Measurements from ENCODE around the gene ERC2. TPM values are rescaled to one million over a fixed set of nuclear protein-coding genes. Genes with fewer than 3 reads are reported as not detected.

The ERC2 gene
- total RNA-seq, 1 experiment from 2014 or later: 0.77 TPM

DNA sequence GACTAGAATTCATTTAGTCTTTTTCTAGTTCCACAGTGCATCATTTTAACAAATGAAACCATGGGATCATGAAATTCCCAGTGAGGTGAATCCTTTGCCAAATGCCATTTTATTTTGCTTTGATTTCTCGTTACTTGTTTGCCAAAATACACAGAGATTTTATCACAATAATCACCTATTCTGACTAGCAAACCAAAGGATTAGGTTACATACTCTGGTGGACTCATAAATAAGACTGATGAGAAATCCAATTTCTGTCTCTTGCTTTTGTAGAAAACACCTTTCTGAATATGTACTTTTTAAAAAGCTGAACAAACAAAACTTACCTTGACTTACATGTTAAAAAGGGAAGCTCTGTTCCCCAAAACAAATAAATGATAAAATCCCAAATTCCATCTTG, 12.2 kb downstream of the ERC2 start:
- no peak for ATAC-seq
- no TSS peak for BruUV-seq (replicated peaks)
- Histone ChIP-seq H3K4me1 (ENCODE audit: insufficient read depth, low read length) (no peaks in the 10 kb centered on the region), H3K9me2 (replicated peaks; ENCODE audit: low read length) (no peaks in the 10 kb centered on the region), H3K27ac (ENCODE audit: low read length) (no peak overlapping the region), H3K4me2 (ENCODE audit: low read length) (no peak overlapping the region), H3K9me3 (ENCODE audit: low read length) (no peaks in the 10 kb centered on the region), H3K36me3 (ENCODE audit: low read depth, low read length) (no peaks in the 10 kb centered on the region), H3K4me3 (ENCODE audit: low read length) (no peak overlapping the region), H2AFZ (ENCODE audit: low read length) (no peak overlapping the region), H4K20me1 (ENCODE audit: low read length) (no peaks in the 10 kb centered on the region), H3K27me3 (ENCODE audit: low read length) (peaks cover 31% of the 10 kb centered on the region), H3K79me2 (ENCODE audit: low read length) (no peaks in the 10 kb centered on the region), H3F3A (ENCODE audit: low read length, unreplicated experiment) (no peaks in the 10 kb centered on the region), H3K9ac (ENCODE audit: low read length) (no peak overlapping the region)
- no peak for TF ChIP-seq EZH2 (IDR thresholded peaks at IDR 0.05; ENCODE audit: low read length, unreplicated experiment)
- TF ChIP-seq EZH2phosphoT487 (IDR thresholded peaks at IDR 0.05; ENCODE audit: borderline replicate concordance, low read length): no peak
- TF ChIP-seq, protein P1, sequence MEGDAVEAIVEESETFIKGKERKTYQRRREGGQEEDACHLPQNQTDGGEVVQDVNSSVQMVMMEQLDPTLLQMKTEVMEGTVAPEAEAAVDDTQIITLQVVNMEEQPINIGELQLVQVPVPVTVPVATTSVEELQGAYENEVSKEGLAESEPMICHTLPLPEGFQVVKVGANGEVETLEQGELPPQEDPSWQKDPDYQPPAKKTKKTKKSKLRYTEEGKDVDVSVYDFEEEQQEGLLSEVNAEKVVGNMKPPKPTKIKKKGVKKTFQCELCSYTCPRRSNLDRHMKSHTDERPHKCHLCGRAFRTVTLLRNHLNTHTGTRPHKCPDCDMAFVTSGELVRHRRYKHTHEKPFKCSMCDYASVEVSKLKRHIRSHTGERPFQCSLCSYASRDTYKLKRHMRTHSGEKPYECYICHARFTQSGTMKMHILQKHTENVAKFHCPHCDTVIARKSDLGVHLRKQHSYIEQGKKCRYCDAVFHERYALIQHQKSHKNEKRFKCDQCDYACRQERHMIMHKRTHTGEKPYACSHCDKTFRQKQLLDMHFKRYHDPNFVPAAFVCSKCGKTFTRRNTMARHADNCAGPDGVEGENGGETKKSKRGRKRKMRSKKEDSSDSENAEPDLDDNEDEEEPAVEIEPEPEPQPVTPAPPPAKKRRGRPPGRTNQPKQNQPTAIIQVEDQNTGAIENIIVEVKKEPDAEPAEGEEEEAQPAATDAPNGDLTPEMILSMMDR (conservative IDR thresholded peaks at IDR 0.05; ENCODE audit: low read depth, low read length): no peak
- ChIA-PET POLR2A (ENCODE audit: unreplicated experiment) (no interaction called here), CTCF (no interaction called here)
- DNase-seq: no peak
- intact Hi-C loops (cut with micrococcal nuclease): no loop called here

DNA sequence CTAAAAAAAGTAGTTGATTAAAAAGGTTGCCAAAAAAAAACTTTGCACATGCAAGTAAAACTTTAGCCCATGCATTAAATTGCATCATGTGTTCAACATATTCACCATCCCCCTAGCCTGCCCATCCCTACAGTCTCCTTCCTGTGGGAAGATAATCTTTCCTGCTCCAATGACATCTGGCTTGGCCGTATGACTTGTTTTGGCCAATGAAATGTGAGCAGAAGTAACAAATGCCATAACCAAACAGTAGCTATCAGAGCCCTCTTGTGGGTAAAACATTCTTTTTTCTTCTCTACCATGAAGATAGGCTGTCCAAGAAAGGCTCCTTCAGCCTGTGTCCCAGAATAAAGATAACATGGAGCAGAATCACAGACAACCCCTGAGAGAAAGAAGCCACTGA, 15.3 kb downstream of the ERC2 start:
- CTCF ChIA-PET: interaction anchor here (0.6 kb wide), 1 partner anchor 206 kb away, joined by 3 read pairs; no protein-coding TSS in a partner anchor
- ATAC-seq: peak; percentile 33; the same call in 1 of the 2 replicates

DNA sequence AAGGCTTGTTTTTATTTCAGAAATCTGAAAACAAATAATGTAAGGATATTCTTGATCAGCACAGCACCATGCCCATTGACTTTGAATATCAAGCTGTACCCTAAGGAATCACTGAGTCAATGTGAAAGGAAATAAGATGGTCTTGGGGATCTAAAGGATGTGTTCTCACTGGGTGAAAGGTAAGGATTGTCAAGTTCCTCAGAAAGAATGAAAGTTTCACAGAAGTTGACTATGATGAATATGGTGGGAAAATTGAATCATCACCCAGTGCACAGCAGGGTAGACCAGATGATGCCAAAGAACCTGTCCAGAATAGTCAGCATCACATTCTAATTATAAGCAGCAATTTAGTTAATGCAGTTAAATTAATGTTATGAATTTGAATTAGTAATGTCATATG, 16.2 kb downstream of the ERC2 start:
- Histone ChIP-seq H3K4me2 (ENCODE audit: low read length) (no peak overlapping the region), H3K27me3 (ENCODE audit: low read length) (peaks cover 16% of the 10 kb centered on the region), H3K36me3 (ENCODE audit: low read depth, low read length) (no peaks in the 10 kb centered on the region), H2AFZ (ENCODE audit: low read length) (no peak overlapping the region), H4K20me1 (ENCODE audit: low read length) (no peaks in the 10 kb centered on the region), H3K9me2 (replicated peaks; ENCODE audit: low read length) (no peaks in the 10 kb centered on the region), H3K27ac (ENCODE audit: low read length) (no peak overlapping the region), H3K9me3 (ENCODE audit: low read length) (no peaks in the 10 kb centered on the region), H3K4me1 (ENCODE audit: insufficient read depth, low read length) (no peaks in the 10 kb centered on the region), H3K79me2 (ENCODE audit: low read length) (no peaks in the 10 kb centered on the region), H3K9ac (ENCODE audit: low read length) (no peak overlapping the region), H3F3A (ENCODE audit: low read length, unreplicated experiment) (no peaks in the 10 kb centered on the region), H3K4me3 (ENCODE audit: low read length) (no peak overlapping the region)
- no TSS peak for BruUV-seq (replicated peaks)
- DNase-seq (no peak), ATAC-seq (no peak)
- ChIA-PET POLR2A (ENCODE audit: unreplicated experiment) (no interaction called here), CTCF (no interaction called here)
- intact Hi-C loops (cut with micrococcal nuclease): no loop called here
- TF ChIP-seq EZH2phosphoT487 (IDR thresholded peaks at IDR 0.05; ENCODE audit: borderline replicate concordance, low read length) (no peak), EZH2 (IDR thresholded peaks at IDR 0.05; ENCODE audit: low read length, unreplicated experiment) (no peak)
- TF ChIP-seq, protein P1 (conservative IDR thresholded peaks at IDR 0.05; ENCODE audit: low read depth, low read length): no peak

More for the DNA sequence above, 15.3 kb downstream of the ERC2 start:
- POLR2A ChIA-PET (ENCODE audit: unreplicated experiment): no interaction called here
- peaks cover 23% of the 10 kb centered on the region for H3K27me3 ChIP-seq (ENCODE audit: low read length)
- no peaks in the 10 kb centered on the region for H3K36me3 ChIP-seq (ENCODE audit: low read depth, low read length)
- H2AFZ ChIP-seq (ENCODE audit: low read length): no peak overlapping the region
- no peak overlapping the region for H3K9ac ChIP-seq (ENCODE audit: low read length)
- H3K27ac ChIP-seq (ENCODE audit: low read length): no peak overlapping the region
- TF ChIP-seq EZH2 (IDR thresholded peaks at IDR 0.05; ENCODE audit: low read length, unreplicated experiment): no peak
- no peak for TF ChIP-seq EZH2phosphoT487 (IDR thresholded peaks at IDR 0.05; ENCODE audit: borderline replicate concordance, low read length)
- TF ChIP-seq, protein P1 (conservative IDR thresholded peaks at IDR 0.05; ENCODE audit: low read depth, low read length): no peak
- H3K9me2 ChIP-seq (replicated peaks; ENCODE audit: low read length): no peaks in the 10 kb centered on the region
- no peaks in the 10 kb centered on the region for H3K9me3 ChIP-seq (ENCODE audit: low read length)
- no peaks in the 10 kb centered on the region for H3K4me1 ChIP-seq (ENCODE audit: insufficient read depth, low read length)
- H3K4me3 ChIP-seq (ENCODE audit: low read length): no peak overlapping the region
- H3K4me2 ChIP-seq (ENCODE audit: low read length): no peak overlapping the region
- H3F3A ChIP-seq (ENCODE audit: low read length, unreplicated experiment): no peaks in the 10 kb centered on the region
- DNase-seq: no peak
- no TSS peak for BruUV-seq (replicated peaks)
- H4K20me1 ChIP-seq (ENCODE audit: low read length): no peaks in the 10 kb centered on the region
- intact Hi-C loops (cut with micrococcal nuclease): no loop called here
- H3K79me2 ChIP-seq (ENCODE audit: low read length): no peaks in the 10 kb centered on the region

Data from PC-3 (cell line).